Measurements from ENCODE around the gene S100A7. TPM values are rescaled to one million over a fixed set of nuclear protein-coding genes. Genes with fewer than 3 reads are reported as not detected.
A peak's percentile ranks its signal among the peaks of the same experiment; 100 is the strongest.

S100A7 gene
- total and polyA plus RNA-seq, 4 donors: not detected

- Histone ChIP-seq H3K9ac (ENCODE audit: low read depth in 1 of 2, low read length in 2 of 2) (no peak overlapping the region), H3K4me3 (ENCODE audit: low read depth in 1 of 3, low read length in 3 of 3) (no peak overlapping the region), H3K27ac (ENCODE audit: low read depth in 1 of 2, low read length in 2 of 2) (no peak overlapping the region), H3K36me3 (ENCODE audit: control insufficient read depth in 4 of 4, insufficient read depth in 3 of 4, low read depth in 1 of 4, low read length in 3 of 4) (no peaks in the 10 kb centered on the region), H3K4me1 (ENCODE audit: control insufficient read depth in 4 of 4, insufficient read depth in 4 of 4, low read length in 3 of 4) (peaks cover 0 to 4% (median 2%) of the 10 kb centered on the region in 4 donors), H3K27me3 (ENCODE audit: control insufficient read depth in 4 of 4, insufficient read depth in 4 of 4, low read length in 3 of 4) (no peaks in the 10 kb centered on the region), H3K9me3 (ENCODE audit: control insufficient read depth in 4 of 4, low read length in 3 of 4) (no peaks in the 10 kb centered on the region)
- TF ChIP-seq NR2F2 (IDR thresholded peaks at IDR 0.05) (peak; percentile 85), JUND (IDR thresholded peaks at IDR 0.05) (peak in 1 of 2 donors; percentile 72), RXRA (IDR thresholded peaks at IDR 0.05) (peak; percentile 27 to 82), CTCF (IDR thresholded peaks at IDR 0.05; ENCODE audit: low read depth, low read length, missing input control) (no peak), YY1 (IDR thresholded peaks at IDR 0.05) (no peak), RAD21 (IDR thresholded peaks at IDR 0.05) (peak in 1 of 2 donors; percentile 10), HNF4A (conservative IDR thresholded peaks at IDR 0.05) (peak in 1 of 2 donors; percentile 68), SP1 (IDR thresholded peaks at IDR 0.05) (peak; percentile 9), EGR1 (IDR thresholded peaks at IDR 0.05; ENCODE audit: low read depth in 2 of 2) (peak in 1 of 2 donors; percentile 38), GABPA (IDR thresholded peaks at IDR 0.05 in 1 of 2, conservative IDR thresholded peaks at IDR 0.05 in 1 of 2) (no peak)
- TF ChIP-seq, protein P1, sequence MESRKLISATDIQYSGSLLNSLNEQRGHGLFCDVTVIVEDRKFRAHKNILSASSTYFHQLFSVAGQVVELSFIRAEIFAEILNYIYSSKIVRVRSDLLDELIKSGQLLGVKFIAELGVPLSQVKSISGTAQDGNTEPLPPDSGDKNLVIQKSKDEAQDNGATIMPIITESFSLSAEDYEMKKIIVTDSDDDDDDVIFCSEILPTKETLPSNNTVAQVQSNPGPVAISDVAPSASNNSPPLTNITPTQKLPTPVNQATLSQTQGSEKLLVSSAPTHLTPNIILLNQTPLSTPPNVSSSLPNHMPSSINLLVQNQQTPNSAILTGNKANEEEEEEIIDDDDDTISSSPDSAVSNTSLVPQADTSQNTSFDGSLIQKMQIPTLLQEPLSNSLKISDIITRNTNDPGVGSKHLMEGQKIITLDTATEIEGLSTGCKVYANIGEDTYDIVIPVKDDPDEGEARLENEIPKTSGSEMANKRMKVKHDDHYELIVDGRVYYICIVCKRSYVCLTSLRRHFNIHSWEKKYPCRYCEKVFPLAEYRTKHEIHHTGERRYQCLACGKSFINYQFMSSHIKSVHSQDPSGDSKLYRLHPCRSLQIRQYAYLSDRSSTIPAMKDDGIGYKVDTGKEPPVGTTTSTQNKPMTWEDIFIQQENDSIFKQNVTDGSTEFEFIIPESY (IDR thresholded peaks at IDR 0.05): no peak
- no peak for DNase-seq (ENCODE audit: low spot score)
- WGBS: 77% methylated on average over 7 of the region's 7 CpGs
Measured at GRCh38 chr1:153506831-153507413, 46.5 kb upstream of the S100A7 start.

GRCh38 chr1:153506386-153506785 is 45.9 kb upstream of the S100A7 start:
- DNase-seq (ENCODE audit: low spot score): no peak
- Histone ChIP-seq H3K4me1 (ENCODE audit: control insufficient read depth in 4 of 4, insufficient read depth in 4 of 4, low read length in 3 of 4) (peaks cover 0 to 4% (median 2%) of the 10 kb centered on the region in 4 donors), H3K4me3 (ENCODE audit: low read depth in 1 of 3, low read length in 3 of 3) (no peak overlapping the region), H3K9me3 (ENCODE audit: control insufficient read depth in 4 of 4, low read length in 3 of 4) (no peaks in the 10 kb centered on the region), H3K27me3 (ENCODE audit: control insufficient read depth in 4 of 4, insufficient read depth in 4 of 4, low read length in 3 of 4) (no peaks in the 10 kb centered on the region), H3K27ac (ENCODE audit: low read depth in 1 of 2, low read length in 2 of 2) (no peak overlapping the region), H3K9ac (ENCODE audit: low read depth in 1 of 2, low read length in 2 of 2) (no peak overlapping the region), H3K36me3 (ENCODE audit: control insufficient read depth in 4 of 4, insufficient read depth in 3 of 4, low read depth in 1 of 4, low read length in 3 of 4) (no peaks in the 10 kb centered on the region)
- WGBS: 89% methylated on average over 5 of the region's 5 CpGs
- TF ChIP-seq NR2F2 (IDR thresholded peaks at IDR 0.05) (no peak), CTCF (IDR thresholded peaks at IDR 0.05; ENCODE audit: low read depth, low read length, missing input control) (no peak), HNF4A (conservative IDR thresholded peaks at IDR 0.05) (no peak), FOXA1 (IDR thresholded peaks at IDR 0.05) (no peak), JUND (IDR thresholded peaks at IDR 0.05) (no peak), REST (IDR thresholded peaks at IDR 0.05) (no peak), RAD21 (IDR thresholded peaks at IDR 0.05) (no peak), YY1 (IDR thresholded peaks at IDR 0.05) (no peak), RXRA (IDR thresholded peaks at IDR 0.05) (no peak), SP1 (IDR thresholded peaks at IDR 0.05) (no peak), GABPA (IDR thresholded peaks at IDR 0.05 in 1 of 2, conservative IDR thresholded peaks at IDR 0.05 in 1 of 2) (no peak), TAF1 (conservative IDR thresholded peaks at IDR 0.05) (no peak), HNF4G (IDR thresholded peaks at IDR 0.05) (no peak), MAX (IDR thresholded peaks at IDR 0.05) (no peak), FOXA2 (IDR thresholded peaks at IDR 0.05) (no peak)
- TF ChIP-seq, protein P1 (IDR thresholded peaks at IDR 0.05): no peak
- TF ChIP-seq, protein P2, sequence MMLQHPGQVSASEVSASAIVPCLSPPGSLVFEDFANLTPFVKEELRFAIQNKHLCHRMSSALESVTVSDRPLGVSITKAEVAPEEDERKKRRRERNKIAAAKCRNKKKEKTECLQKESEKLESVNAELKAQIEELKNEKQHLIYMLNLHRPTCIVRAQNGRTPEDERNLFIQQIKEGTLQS (IDR thresholded peaks at IDR 0.05): no peak

Data from liver (tissue), 9 donors.